Measurements from ENCODE around the gene YIF1A.
A peak's percentile ranks its signal among the peaks of the same experiment; 100 is the strongest.

YIF1A gene

GRCh38 chr11:66329165-66329673 is 40.3 kb upstream of the YIF1A start:
- no peak for DNase-seq (ENCODE audit: low spot score)
- TF ChIP-seq CTCF (IDR thresholded peaks at IDR 0.05; ENCODE audit: borderline replicate concordance, control extremely low read depth, extremely low read depth, insufficient read depth, missing control alignments): no peak
- in situ Hi-C loops (cut with MboI; ENCODE audit: low sequenced_read_pairs, unreplicated experiment): no loop called here

GRCh38 chr11:66328302-66329144 is 39.6 kb upstream of the YIF1A start:
- in situ Hi-C loops (cut with MboI; ENCODE audit: low sequenced_read_pairs, unreplicated experiment): no loop called here
- TF ChIP-seq CTCF (IDR thresholded peaks at IDR 0.05; ENCODE audit: borderline replicate concordance, control extremely low read depth, extremely low read depth, insufficient read depth, missing control alignments): peak; percentile 95
- peak; percentile 89 for DNase-seq (ENCODE audit: low spot score)

GRCh38 chr11:66328031-66328301 is 39.0 kb upstream of the YIF1A start:
- no peak for DNase-seq (ENCODE audit: low spot score)
- TF ChIP-seq CTCF (IDR thresholded peaks at IDR 0.05; ENCODE audit: borderline replicate concordance, control extremely low read depth, extremely low read depth, insufficient read depth, missing control alignments): no peak
- in situ Hi-C loops (cut with MboI; ENCODE audit: low sequenced_read_pairs, unreplicated experiment): no loop called here

- no peak for DNase-seq (ENCODE audit: low spot score)
- in situ Hi-C loops (cut with MboI; ENCODE audit: low sequenced_read_pairs, unreplicated experiment): no loop called here
- no peak for TF ChIP-seq CTCF (IDR thresholded peaks at IDR 0.05; ENCODE audit: borderline replicate concordance, control extremely low read depth, extremely low read depth, insufficient read depth, missing control alignments)
Measured at GRCh38 chr11:66327171-66328030, 38.5 kb upstream of the YIF1A start.

- no peak for TF ChIP-seq CTCF (IDR thresholded peaks at IDR 0.05; ENCODE audit: borderline replicate concordance, control extremely low read depth, extremely low read depth, insufficient read depth, missing control alignments)
- DNase-seq (ENCODE audit: low spot score): no peak
- in situ Hi-C loops (cut with MboI; ENCODE audit: low sequenced_read_pairs, unreplicated experiment): no loop called here
Measured at GRCh38 chr11:66326261-66327111, 37.5 kb upstream of the YIF1A start.

GRCh38 chr11:66325263-66325671 is 36.3 kb upstream of the YIF1A start:
- DNase-seq (ENCODE audit: low spot score): no peak
- no peak for TF ChIP-seq CTCF (IDR thresholded peaks at IDR 0.05; ENCODE audit: borderline replicate concordance, control extremely low read depth, extremely low read depth, insufficient read depth, missing control alignments)
- in situ Hi-C loops (cut with MboI; ENCODE audit: low sequenced_read_pairs, unreplicated experiment): no loop called here
